Hepatocyte (in vitro differentiated cells): ENCODE results near the gene RAB3GAP1. TPM values are rescaled to one million over a fixed set of nuclear protein-coding genes. Genes with fewer than 3 reads are reported as not detected.

Experiments used
- DNase-seq: peaks from one replicate; pipeline ENCODE4 v3.0.0-alpha.2; 2016; ENCODE audit warnings: low spot score
- H2AFZ ChIP-seq: fragments of 200-600 bp; sonication (generic); 2 replicates; pipeline ENCODE4 v1.6.0; 2016; ENCODE audit warnings: antibody characterized with exemption, mild to moderate bottlenecking
- H3K27ac ChIP-seq: fragments of 200-600 bp; sonication (generic); 2 replicates; pipeline ENCODE4 v1.5.1; 2016; ENCODE audit warnings: mild to moderate bottlenecking
- H3K27me3 ChIP-seq: fragments of 200-600 bp; sonication (generic); 2 replicates; pipeline ENCODE4 v1.6.1; 2016
- H3K36me3 ChIP-seq: fragments of 200-600 bp; sonication (generic); replicated peaks from 2 replicates; pipeline ENCODE4 v1.5.1; 2016; ENCODE audit warnings: low read depth; ENCODE audit not compliant: insufficient read depth
- H3K4me1 ChIP-seq: fragments of 200-600 bp; sonication (generic); 2 replicates; pipeline ENCODE4 v1.5.1; 2016; ENCODE audit warnings: mild to moderate bottlenecking, moderate library complexity; ENCODE audit not compliant: insufficient read depth
- H3K4me2 ChIP-seq: fragments of 200-600 bp; sonication (generic); 2 replicates; pipeline ENCODE4 v1.6.0; 2016
- H3K4me3 ChIP-seq: fragments of 200-600 bp; sonication (generic); 2 replicates; pipeline ENCODE4 v1.5.1; 2016; ENCODE audit warnings: mild to moderate bottlenecking
- H3K79me2 ChIP-seq: fragments of 200-600 bp; sonication (generic); 2 replicates; pipeline ENCODE4 v1.6.0; 2017; ENCODE audit warnings: mild to moderate bottlenecking
- H3K9me2 ChIP-seq: fragments of 200-600 bp; sonication (generic); replicated peaks from 2 replicates; pipeline ENCODE4 v1.6.0; 2017; ENCODE audit warnings: mild to moderate bottlenecking; ENCODE audit not compliant: insufficient read depth
- H3K9me3 ChIP-seq: fragments of 200-600 bp; sonication (generic); 2 replicates; pipeline ENCODE4 v1.5.1; 2016; ENCODE audit warnings: low read depth, mild to moderate bottlenecking
- H4K20me1 ChIP-seq: fragments of 200-600 bp; sonication (generic); 2 replicates; pipeline ENCODE4 v1.6.0; 2016; ENCODE audit warnings: mild to moderate bottlenecking; ENCODE audit not compliant: insufficient read depth, poor library complexity, severe bottlenecking
- EZH2 ChIP-seq: fragments of 200-600 bp; sonication (generic); IDR thresholded peaks from 2 replicates; pipeline ENCODE4 v1.6.1; 2016; ENCODE audit warnings: antibody characterized with exemption, mild to moderate bottlenecking, borderline replicate concordance
- EZH2phosphoT487 ChIP-seq: fragments of 200-600 bp; sonication (generic); IDR thresholded peaks from one replicate; pipeline ENCODE4 v1.6.1; 2018; ENCODE audit warnings: antibody characterized with exemption, mild to moderate bottlenecking, low read depth, moderate library complexity; ENCODE audit not compliant: unreplicated experiment, severe bottlenecking
- WGBS: methylation state at CpG from one replicate; pipeline ENCODE4 v1.1.6; 2016; ENCODE audit warnings: low lambda C conversion rate; ENCODE audit errors: missing lambda C conversion rate; 5-methylcytosine and 5-hydroxymethylcytosine counted together
- polyA plus RNA-seq: library from polyadenylated mRNA; unstranded; fragments of >200 nt; fragmentation: Nextera tagmentation; extraction: Ambion mirVana; gene quantifications from 2 replicates; pipeline ENCODE4 v1.2.1, GENCODE V29; 2016
- total RNA-seq: library from RNA; depleted of rRNA; stranded (reverse); fragments of >200 nt; gene quantifications from 2 replicates; pipeline ENCODE4 v1.2.3, GENCODE V29; 2014
- TF ChIP-seq, protein P1 (sequence below): fragments of 200-600 bp; sonication (generic); IDR thresholded peaks from 2 replicates; pipeline ENCODE4 v1.5.1; 2016; ENCODE audit warnings: antibody characterized with exemption, mild to moderate bottlenecking; ENCODE audit not compliant: poor library complexity

The RAB3GAP1 gene
- total and polyA plus RNA-seq, 2 experiments from 2014 or later, result 17.7 to 62.5 TPM

DNA sequence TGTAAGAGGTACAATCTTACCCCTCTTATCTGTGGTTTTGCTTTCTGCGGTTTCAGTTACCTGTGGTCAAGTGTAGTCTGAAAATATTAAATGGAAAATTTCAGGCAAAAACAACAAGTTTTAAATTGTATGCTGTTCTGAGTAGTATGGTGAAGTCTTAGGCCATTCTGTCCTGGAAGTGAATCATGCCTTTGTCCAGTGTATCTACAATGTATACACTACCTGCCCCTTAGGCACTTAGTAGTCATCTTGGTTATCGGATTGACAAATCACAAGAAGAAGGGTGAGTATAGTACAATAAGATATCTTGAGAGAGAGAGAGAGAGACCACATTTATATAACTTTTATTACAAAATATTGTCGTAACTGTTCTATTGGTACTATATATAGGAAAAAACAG lies 43.5 kb downstream of the RAB3GAP1 start:
- H3K36me3 ChIP-seq, result no peaks in the 10 kb centered on the region
- H3K4me3 ChIP-seq, result no peak overlapping the region
- H3K27me3 ChIP-seq, result no peaks in the 10 kb centered on the region
- no peak overlapping the region for H2AFZ ChIP-seq
- H3K4me1 ChIP-seq, result peaks cover 12% of the 10 kb centered on the region
- no peaks in the 10 kb centered on the region for H4K20me1 ChIP-seq
- DNase-seq, result no peak
- H3K79me2 ChIP-seq, result peaks cover 3% of the 10 kb centered on the region
- TF ChIP-seq EZH2 (no peak), EZH2phosphoT487 (no peak)
- TF ChIP-seq, protein P1, sequence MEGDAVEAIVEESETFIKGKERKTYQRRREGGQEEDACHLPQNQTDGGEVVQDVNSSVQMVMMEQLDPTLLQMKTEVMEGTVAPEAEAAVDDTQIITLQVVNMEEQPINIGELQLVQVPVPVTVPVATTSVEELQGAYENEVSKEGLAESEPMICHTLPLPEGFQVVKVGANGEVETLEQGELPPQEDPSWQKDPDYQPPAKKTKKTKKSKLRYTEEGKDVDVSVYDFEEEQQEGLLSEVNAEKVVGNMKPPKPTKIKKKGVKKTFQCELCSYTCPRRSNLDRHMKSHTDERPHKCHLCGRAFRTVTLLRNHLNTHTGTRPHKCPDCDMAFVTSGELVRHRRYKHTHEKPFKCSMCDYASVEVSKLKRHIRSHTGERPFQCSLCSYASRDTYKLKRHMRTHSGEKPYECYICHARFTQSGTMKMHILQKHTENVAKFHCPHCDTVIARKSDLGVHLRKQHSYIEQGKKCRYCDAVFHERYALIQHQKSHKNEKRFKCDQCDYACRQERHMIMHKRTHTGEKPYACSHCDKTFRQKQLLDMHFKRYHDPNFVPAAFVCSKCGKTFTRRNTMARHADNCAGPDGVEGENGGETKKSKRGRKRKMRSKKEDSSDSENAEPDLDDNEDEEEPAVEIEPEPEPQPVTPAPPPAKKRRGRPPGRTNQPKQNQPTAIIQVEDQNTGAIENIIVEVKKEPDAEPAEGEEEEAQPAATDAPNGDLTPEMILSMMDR, result no peak
- WGBS, result 98% methylated on average over 3 of the region's 3 CpGs
- H3K9me2 ChIP-seq, result no peaks in the 10 kb centered on the region
- H3K9me3 ChIP-seq, result no peaks in the 10 kb centered on the region
- H3K4me2 ChIP-seq, result no peak overlapping the region
- no peak overlapping the region for H3K27ac ChIP-seq

DNA sequence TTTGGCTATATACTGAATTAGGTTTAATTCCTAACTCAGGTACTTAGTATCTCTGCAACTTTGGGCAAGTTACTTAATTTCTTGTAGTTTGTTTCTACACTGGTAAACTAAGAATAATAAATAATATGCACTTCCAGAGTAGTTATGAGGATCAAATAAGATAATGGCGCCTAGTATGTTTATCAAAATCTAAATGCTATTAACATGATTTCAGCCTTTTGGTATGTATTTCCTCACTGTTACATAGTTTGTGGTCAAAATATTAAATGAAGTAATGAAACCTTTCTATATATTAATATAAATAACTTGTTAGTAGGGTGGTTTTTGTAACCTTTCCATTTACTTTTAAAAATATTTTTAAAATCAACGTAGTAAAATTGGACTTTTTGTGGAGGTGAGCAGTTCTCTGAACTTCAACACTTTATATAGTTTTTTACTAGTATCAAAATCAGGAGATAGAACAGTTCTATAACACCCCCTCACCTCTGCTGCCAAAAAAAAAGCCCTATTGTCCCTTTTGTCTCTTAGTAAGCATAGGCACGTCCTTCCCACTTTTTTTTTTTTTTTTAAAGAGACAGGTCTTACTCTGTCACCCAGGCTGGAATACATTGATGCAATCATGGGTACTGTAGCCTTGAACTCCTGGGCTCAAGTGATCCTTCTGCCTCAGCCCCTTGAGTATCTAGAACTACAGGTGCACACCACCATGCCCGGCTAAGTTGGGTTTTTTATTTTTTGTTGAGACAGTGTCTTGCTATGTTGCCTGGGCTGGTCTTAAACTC lies 44.8 kb downstream of the RAB3GAP1 start:
- H3K27me3 ChIP-seq, result no peaks in the 10 kb centered on the region
- H3K4me2 ChIP-seq, result no peak overlapping the region
- H3K36me3 ChIP-seq, result no peaks in the 10 kb centered on the region
- no peak overlapping the region for H3K4me3 ChIP-seq
- TF ChIP-seq EZH2 (no peak), EZH2phosphoT487 (no peak)
- TF ChIP-seq, protein P1, result no peak
- WGBS, result 85% methylated on average over 4 of the region's 4 CpGs
- H3K79me2 ChIP-seq, result peaks cover 5% of the 10 kb centered on the region
- no peaks in the 10 kb centered on the region for H3K9me2 ChIP-seq
- peaks cover 12% of the 10 kb centered on the region for H3K4me1 ChIP-seq
- H2AFZ ChIP-seq, result no peak overlapping the region
- no peak overlapping the region for H3K27ac ChIP-seq
- no peaks in the 10 kb centered on the region for H4K20me1 ChIP-seq
- no peaks in the 10 kb centered on the region for H3K9me3 ChIP-seq
- DNase-seq, result no peak

DNA sequence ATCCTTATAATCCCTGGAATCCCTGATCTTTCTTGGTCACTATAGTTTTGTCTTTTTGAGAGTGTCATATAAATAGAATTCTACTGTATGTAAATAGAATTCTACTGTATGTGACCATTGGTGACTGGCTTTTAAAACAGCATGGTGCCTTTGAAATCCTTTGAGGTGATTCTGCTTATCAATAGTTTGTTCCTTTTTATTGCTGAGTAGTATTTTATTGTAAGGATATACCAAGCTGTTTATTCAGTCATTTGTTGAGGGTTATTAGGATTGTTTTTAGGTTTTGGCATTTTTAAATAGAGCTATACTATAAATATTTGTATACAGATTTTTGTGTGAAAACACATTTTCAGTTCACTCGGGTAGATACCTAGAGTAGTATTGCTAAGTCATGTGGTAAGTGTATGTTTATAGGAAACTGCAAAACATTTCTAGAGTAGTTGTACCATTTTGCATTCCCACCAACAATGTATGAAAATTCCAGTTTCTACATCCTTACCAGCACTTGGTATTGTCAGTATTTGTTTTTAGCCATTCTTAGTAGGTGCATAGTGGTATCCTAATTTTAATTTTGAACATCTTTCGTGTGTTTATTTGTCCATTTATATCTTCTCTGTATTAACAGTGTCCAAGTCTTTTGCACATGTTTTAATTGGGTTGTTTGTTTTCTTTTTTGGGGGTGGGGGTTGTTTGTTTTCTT lies 45.6 kb downstream of the RAB3GAP1 start:
- WGBS, result 95% methylated on average over 2 of the region's 2 CpGs
- no peak for DNase-seq
- Histone ChIP-seq H2AFZ (no peak overlapping the region), H3K9me2 (no peaks in the 10 kb centered on the region), H3K4me2 (no peak overlapping the region), H3K79me2 (peaks cover 5% of the 10 kb centered on the region), H3K4me3 (no peak overlapping the region), H3K9me3 (no peaks in the 10 kb centered on the region), H4K20me1 (no peaks in the 10 kb centered on the region), H3K27me3 (no peaks in the 10 kb centered on the region), H3K4me1 (peaks cover 8% of the 10 kb centered on the region), H3K27ac (no peak overlapping the region), H3K36me3 (no peaks in the 10 kb centered on the region)
- TF ChIP-seq EZH2 (no peak), EZH2phosphoT487 (no peak)
- TF ChIP-seq, protein P1, result no peak
